NOMO-1 (cell line): ENCODE results near the gene IQGAP3.

Experiments
- DNase-seq, 2 experiments: peaks; one replicate each; lab custom pipeline; 2025; ENCODE audit not compliant: unreplicated experiment in 2 of 2; lab: John Stamatoyannopoulos, UW

IQGAP3 gene

DNA sequence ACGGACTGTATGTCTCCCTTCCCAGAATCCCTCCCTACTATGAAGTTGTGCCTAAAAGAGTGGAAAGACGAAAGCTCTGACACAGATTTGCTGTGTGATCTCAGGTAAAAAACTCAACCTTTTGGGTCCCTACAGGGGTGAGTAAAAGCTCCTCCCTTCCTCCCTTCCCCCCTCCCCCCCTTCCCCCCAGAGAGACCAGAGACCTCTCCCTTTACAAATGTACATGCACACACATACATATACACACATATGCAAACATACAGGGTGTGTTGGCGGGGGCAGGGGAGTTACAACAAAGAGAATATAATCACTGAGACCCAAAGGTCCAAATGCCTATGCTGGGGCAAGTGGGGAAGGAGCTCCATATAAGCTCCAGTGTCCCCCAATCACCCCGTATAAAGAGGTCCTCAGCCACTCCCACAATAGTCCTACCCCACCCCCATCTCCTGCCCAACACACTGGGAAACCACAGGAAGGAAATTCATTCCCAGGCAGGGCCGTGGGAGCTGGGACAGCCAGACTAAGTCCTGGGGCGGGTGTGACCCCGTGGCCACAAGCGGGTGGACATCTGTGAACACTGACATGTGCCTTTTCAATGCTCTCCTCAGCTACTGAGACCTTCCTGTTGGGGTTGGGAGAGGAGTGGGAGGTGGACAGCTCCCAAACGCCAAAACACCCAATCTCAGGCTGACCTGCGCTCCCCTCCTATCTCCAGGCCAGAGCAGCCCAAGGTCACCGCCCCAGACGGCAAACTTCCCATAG is 73.8 kb downstream of the IQGAP3 start:
- DNase-seq, result no peak

DNA sequence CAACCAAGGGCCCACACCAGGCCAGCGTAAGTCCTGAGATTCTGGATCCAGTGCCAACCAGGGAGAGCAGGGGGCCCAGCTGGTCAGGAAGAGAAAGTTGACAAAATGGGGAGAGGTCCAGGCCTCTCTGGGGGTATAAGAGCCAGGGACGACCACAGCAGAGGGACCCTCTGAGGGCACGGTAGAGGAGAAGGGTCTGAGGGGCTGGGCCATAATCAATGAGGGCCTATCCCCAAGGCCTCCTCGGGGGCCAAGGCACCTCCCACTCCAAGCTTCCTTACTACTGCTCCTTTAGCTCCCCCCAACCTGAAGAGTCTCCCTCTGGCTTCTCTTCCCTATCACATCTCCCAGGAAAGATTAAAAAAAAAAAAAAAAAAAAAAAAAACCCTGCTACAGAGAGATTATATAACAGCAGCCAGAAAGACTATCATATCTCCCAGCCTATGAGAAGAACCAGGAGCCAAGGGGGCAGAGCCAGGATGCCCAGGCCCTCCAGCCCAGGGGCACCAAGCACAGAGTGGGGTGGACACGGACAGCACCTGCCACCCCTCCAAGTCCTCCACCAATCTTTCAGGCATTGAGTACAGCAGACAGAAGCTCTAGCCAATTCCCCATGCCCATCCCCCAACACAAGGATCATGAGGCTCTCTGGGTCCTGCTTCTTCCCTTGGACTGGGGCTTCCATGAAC is 74.5 kb downstream of the IQGAP3 start:
- no peak for DNase-seq

DNA sequence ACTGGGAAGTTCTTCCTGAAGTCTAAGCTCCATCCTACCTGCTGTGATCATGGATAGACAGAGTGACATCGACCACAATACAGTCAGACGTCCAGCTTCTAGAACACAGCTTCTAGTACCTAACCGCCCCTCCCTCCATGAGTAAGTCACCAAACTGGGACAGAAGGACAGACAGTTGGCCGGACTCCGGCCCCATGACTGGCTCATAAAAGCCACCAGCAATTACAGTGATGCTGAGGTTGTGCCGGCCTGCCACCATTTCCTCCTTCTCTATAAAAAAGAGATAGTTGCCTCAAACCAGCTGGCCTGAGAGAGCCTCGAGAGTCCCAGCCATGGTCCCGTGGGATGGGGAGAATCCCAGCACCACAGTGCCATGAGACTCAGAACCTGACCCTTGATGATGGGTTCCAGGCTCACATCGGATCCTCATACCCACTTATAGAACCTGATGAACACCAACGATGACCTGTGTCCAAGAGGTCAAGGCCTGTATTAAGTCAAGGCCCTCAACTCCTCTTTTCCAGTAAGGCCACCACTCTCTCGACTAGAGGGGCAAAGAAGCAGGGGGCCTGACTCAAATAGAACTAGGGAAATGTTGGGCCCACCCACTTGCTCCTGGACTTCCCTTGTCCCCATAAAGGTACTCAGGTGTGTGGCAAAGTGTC is 75.2 kb downstream of the IQGAP3 start:
- DNase-seq, result peak in 1 of 2 experiments; percentile 15

DNA sequence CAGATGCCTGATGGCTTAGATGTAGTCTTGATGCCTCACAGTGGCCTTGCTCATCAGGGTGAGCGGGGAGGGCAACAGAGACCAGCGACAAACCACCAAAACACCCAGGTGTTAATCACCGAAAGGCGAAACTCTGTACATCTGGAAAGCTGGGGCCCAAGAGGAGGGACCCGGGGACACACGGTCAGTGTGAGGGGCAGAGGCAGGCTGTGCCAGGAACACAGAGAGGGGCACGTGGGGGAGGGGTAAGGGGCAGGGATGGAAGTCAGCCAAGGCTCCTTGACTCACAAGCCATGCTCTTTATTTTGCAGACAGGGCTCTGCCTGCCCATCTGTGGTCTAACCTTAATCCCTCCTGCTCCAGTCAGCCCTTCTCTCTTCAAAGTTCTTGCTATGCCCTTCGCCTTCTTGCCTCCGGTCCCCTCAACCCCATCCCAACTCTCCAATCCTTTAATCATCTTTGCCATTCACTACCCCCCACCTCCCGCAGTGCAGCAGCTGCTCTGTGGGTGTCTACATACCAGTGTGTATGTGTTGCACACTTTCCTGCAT is 76.1 kb downstream of the IQGAP3 start:
- no peak for DNase-seq

DNA sequence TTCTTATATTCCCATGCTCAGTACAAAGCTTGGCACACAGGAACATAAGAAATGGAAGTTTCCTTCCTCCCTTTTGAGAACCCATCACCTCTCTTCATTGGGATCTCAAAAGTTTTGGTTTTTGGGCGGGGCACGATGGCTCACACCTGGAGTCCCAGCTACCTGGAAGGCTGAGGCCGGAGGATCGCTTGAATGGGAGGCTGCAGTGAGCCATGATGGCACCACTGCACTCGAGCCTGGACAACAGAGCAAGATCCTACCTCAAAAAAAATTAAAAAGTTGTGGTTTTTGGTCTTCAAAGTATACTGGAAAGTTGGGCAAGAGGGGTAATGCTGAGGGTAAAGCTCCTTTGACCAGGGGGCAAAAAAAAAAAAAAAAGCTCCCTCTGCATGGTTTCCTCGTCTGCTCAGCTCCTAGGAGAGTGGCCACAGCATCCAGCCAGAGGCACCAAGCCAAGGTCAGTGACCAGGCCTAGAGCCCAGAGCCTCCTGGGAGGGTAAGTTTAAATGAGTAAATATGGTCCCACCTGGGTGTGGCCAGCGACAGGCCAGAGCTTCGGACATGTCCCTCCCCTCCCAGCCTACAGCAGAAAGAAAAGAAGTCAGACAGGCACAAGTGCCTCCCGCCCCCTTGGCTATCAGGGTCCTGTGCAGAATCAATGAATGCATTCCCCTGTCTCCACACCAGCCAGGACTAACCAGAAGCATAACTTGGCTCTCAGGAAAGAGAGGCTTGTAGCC is 76.8 kb downstream of the IQGAP3 start:
- peak in 1 of 2 experiments; percentile 21 for DNase-seq

DNA sequence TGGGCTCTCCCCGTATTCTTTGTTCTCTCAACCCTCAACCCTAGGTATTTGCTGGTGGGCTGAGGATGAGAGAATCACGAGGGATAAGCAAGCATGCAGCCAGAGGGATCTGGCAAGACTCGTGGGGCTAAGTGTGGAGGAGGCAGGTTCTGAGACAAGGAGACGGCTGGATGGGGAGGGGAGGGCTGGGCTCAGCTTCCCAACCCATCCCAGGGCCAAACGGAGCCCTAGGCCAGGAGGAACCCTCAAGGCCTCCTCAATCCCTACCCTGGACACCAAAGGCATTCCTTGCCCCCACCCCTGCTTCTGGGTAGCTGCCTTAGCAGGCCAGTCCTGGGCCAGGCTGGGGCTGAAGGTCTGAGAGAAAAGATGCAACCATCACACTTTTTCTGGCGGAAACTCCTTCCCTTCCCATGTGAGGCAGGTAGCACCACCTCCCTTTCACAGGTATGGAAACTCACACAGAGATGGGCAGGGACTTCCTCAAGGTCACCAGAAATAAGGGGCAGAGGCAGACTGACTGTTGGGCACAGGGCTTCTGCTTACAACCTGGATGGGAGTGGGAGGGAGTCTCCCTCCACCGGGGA is 78.0 kb downstream of the IQGAP3 start:
- no peak for DNase-seq

DNA sequence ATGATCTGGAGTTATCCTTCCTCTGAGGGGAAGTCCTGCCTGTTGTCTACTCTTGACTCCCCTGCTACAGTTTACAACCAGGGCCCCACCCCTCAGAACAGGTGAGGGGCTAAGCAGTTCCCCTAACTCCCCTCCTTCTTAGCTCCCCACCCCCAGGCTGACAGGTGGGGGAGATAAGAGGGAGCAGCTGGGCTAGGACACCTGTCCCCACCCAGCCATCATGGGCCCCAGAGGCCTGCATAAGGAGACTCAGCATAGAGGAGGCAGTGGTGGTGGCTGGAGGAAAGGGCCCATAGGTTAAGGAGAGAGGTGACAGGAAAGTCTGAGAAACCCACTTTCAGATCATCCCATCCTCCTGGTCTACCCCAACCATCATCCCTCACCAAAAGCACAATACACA is 78.6 kb downstream of the IQGAP3 start:
- no peak for DNase-seq

DNA sequence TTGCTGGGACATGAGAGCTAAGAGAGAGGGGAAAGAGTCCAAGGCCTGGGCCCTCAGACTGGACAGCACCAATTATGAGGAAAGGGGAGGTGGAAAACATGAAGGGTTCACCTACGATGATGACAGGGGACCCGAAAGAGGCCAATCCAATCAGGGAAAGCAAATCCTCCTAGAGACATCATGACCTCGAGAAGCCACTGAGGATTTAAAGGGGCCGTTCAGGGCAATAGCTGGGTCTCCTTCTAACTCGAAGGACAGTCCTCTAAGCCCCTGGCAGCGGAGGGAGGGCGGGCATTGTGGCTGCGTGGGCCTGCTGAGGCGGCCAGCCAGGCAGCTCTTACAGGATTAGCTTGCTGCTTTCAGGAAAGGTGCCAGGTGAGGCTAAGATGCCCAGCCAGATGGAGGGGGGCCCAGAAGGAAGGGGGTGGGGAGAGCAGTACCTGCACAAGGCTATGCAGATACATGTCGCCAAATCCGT is 79.2 kb downstream of the IQGAP3 start:
- DNase-seq, result peak; percentile 79 to 85

DNA sequence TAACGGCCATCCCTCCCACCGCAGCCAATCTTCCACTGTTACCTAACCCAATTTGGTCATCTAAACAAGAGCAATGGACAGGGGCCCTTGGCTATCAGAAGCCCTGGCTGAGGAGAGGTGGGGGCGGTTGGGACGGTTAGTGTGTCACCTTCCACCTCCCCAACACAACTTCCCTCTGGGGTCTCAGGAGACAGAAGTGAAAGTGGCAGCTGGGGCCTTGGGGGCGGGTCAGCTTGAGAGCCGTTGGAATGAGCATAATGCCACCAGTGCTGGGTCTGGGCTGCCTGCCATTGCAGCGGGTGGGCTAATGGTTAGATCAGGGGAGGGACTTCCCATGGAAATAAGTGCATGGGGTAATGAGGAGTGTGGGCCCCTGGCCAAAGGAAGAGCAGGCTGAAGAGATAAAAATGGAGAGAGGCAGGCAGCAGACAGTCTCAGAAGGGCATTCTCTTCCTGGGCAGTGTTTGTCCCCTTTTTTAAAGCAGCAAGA is 79.7 kb downstream of the IQGAP3 start:
- DNase-seq, result peak; percentile 97 to 98

DNA sequence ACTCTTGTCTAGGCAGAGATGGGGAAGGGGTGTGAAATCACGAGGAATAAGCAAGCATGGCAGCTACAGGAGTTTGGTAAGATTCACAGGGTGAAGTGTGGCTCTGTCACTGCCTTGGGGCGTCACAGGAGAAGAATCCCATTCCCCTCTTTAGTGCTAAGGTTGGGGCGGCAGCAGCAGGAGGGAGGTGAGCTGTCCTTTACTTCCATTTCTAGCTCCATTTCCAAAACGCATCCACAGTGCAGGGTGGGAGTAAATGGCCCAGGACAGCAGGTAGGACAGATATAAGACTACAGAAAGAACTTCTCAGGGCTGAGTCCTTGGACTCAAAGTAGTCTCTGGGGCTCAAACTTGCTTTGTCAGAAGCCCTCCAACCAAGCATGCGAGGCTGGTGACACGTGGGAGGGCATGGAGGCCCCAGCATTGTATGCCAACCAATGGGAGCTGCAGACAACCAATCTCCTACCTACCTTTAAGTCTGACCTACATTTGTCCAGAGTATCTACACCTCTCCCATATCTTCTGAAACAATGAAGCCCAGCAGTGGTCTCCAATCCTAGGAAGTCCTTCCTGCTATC is 80.3 kb downstream of the IQGAP3 start:
- no peak for DNase-seq

DNA sequence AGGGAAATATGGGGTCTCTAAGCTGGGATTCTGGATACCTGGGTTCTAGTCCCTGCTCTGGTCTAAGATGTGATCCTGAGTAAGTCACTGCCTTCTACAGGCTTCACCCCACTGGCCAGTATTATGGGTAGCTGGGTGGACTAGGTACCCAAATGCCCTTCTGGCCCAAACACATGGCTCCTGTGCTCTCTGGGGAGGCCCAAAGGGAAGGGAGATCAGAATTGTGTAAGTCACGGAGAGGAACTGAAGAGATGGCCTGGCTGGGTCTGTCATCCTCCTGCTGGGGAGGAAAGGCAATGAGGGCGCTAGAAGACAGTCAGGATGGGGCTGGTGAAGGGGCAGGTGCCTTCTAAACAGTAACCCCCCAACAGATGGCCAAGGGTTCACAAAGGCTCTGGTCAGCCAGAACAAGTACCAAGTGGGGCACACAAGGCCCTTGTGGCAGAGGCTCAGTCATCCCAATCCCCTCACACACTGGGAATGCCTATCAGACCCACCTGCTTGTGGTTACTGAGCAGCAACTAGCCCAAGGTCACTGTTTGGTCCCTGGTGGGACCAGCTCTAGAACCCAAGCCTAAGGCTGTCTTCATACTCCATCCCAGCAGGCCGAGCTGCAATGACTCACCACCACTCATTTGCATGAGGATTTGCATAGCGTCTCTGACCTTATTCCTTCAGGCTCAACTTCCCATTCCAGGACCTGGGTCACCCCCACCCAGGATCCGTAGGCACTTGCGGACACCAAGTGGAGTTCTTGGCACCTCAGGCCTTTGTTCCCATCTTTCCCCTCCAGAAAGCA is 81.0 kb downstream of the IQGAP3 start:
- peak; percentile 46 to 65 for DNase-seq

DNA sequence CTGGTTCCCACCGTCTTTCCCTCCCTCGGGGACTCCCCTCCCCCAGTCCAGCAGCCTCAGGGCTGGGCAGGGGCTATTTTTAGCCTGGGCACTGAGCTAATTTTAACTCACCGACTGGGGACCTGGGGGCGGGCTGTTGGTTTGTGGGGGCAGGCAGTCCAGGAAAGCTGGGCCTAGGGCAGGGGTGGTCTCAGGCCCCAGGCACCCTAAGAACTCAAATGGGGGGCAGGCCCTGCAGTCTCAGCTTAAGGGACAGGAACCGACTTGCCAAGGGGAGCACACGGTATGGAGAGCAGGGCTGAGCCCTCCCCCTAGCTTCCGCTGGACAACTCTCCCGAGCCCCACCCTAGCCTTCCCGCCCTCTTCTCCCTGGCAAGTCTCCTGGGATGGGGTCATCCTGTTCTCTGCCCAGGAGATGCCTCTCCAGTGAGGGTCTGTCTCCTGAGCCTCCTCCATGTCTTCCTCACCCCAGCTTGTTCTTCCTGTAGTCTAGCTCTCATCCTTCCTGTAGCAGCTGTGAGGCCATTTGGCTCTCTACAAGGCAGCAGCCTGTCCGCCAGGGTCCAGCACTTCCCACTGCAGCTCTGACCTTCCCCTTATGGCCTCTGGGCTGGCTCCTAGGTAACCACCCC is 81.8 kb downstream of the IQGAP3 start:
- peak in 1 of 2 experiments; percentile 29 for DNase-seq

DNA sequence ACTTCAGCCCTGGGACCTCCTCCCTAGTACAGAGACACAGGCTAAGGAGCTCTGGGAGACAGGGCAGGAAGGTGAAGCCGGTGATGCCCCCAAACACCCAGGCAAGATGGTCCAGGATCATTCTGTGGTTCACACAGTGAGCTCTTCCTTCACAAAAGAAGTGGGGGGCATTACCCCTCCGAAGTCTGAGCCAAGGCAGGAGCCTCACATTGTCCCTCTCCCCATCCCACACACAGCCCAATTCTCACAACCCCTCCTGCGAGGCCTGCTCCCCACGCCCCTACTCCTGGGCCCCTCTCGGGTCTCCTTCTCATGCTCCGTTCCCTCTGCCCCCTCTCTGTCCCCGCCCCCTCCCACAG is 82.5 kb downstream of the IQGAP3 start:
- no peak for DNase-seq

DNA sequence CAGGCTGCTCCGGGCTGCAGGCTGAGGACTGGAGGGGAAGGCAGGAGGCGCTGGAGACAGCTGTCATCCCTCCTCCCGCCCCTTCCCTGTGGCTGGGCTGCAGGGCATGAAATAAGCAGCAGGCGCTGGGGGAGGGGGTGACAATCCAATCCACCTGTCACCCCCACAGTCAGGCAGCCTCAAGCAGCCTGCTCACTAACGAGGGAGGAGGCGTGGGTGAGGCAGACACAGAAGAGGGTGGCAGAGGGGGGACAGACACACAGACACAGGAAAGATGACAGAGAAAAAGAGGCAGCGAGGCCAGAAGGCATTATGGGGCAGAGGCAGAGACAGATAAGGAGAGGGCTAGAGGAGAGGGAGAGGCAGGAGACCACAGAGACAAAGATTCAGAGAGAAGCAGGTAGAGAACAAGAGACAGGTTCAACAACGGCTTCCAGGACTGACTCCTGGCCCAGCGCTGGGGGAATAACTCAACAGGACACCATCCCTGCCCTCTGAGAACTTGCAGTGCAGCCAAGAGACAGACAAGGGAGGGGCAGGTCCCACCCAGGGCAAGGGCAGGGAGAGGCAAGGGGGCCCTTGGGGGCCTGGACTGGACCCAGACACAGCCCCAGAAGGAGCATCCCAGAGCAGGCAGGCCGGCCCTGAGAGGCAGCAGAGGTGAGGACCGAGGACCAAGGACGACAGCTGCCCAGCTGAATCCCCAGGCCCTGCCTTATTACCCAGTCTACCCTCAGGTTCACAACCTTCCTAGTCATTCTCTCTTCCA is 83.0 kb downstream of the IQGAP3 start:
- DNase-seq, result peak; percentile 48 to 72

DNA sequence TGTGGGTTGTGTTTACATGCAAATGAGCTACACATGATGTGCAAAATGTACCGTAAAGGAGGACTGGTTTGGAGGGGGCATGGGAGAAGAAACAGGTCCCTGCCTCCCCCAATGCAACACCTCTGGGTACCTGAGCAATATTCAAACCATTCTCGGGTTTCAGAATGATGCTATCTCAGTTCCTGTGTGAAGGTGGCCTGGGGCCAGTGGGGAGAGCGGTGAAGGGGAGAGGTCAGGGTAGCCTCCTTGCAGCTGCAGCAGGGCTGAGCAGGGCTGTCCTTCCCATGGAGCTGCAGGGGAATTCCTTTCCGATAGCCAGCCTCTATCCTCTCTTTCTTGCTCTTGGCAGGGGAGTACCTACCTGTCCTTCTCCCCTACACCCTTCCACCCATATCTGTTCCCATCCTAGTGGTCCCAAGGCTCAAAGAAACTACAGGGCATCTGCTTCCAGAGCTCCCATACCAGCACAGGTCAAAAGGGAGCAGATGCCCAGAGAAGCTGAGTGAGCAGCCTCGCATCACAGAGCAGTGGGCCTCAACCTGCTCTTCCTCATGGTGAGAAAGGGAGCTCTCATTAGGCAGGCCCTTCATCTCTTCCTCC is 83.7 kb downstream of the IQGAP3 start:
- DNase-seq, result no peak

DNA sequence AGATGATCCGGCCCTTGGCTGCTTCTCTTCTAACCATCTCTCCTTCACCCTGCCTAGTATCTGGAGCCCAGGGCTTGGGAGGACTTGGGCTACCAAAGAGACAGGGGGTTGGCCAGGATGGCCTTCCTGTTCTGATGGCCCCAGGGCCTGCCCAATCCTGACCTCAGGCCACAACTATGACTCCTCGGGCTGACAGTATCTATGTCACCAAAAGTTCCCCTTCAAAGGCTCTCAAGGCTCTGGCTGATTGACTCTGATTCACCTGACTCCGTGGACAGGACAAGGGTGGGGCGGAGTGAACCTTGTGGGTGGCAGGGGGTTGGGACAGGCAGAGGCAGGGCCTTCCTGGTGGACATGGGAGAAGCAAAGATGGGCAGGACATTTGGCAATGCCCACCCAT is 84.5 kb downstream of the IQGAP3 start:
- no peak for DNase-seq
